Stimulated activated CD4-positive, alpha-beta T cell treated with anti-CD3 and anti-CD28 coated beads, Interleukin-12 subunit alpha, Interleukin-12 subunit beta, amount 100 ng/mL, for 48 hours (primary cell): ENCODE data around the gene CSPG4.
"Not testable (repeated sequence)": the region's sequence is repeated elsewhere in the genome, so short reads cannot be mapped to it uniquely, and the experiment has no call there.

Experiments
- DNase-seq, 3 donors: peaks; one replicate each; pipeline ENCODE4 v3.0.0-alpha.2; 2020; ENCODE audit warnings: low read depth in 2 of 3, low spot score in 1 of 3

The CSPG4 gene

GRCh38 chr15:75649848-75650247 is 62.8 kb downstream of the CSPG4 start:
- no peak for DNase-seq

GRCh38 chr15:75649045-75649761 is 63.4 kb downstream of the CSPG4 start:
- DNase-seq = no peak

GRCh38 chr15:75648156-75649000 is 64.3 kb downstream of the CSPG4 start:
- DNase-seq = no peak

- DNase-seq = peak in 2 of 3 donors; percentile 45 to 51
Measured at GRCh38 chr15:75647370-75648155, 65.1 kb downstream of the CSPG4 start, which contains the start of gene SNX33. TSS of gene SNX33 (plus strand) at chr15:75647912. CDS start at chr15:75649103, 1,191 bp downstream.

GRCh38 chr15:75646944-75647364 is 65.7 kb downstream of the CSPG4 start:
- no peak for DNase-seq

GRCh38 chr15:75646112-75646943 is 66.3 kb downstream of the CSPG4 start:
- no peak for DNase-seq

- no peak for DNase-seq
Measured at GRCh38 chr15:75644376-75644775, 68.3 kb downstream of the CSPG4 start.

- DNase-seq = no peak
Measured at GRCh38 chr15:75641603-75642002, 71.0 kb downstream of the CSPG4 start.

- DNase-seq = no peak
Measured at GRCh38 chr15:75641179-75641503, 71.5 kb downstream of the CSPG4 start.

- DNase-seq = peak in 2 of 3 donors; percentile 25 to 43
Measured at GRCh38 chr15:75640483-75641178, 72.0 kb downstream of the CSPG4 start.

GRCh38 chr15:75639709-75640482 is 72.8 kb downstream of the CSPG4 start, which contains the start of gene IMP3:
TSS of gene IMP3 (minus strand) at chr15:75640224. CDS start at chr15:75640168, 56 bp downstream.
- DNase-seq = peak; percentile 90 to 93 (median 91)

- DNase-seq = no peak
Measured at GRCh38 chr15:75639191-75639708, 73.4 kb downstream of the CSPG4 start.

GRCh38 chr15:75637245-75638009 is 75.2 kb downstream of the CSPG4 start:
- DNase-seq = no peak

- no peak for DNase-seq
Measured at GRCh38 chr15:75636026-75636425, 76.6 kb downstream of the CSPG4 start.

- not testable (repeated sequence) for DNase-seq
Measured at GRCh38 chr15:75633922-75634321, 78.7 kb downstream of the CSPG4 start.

- no peak for DNase-seq
Measured at GRCh38 chr15:75631935-75632334, 80.7 kb downstream of the CSPG4 start.

- peak; percentile 90 to 93 (median 90) for DNase-seq
Measured at GRCh38 chr15:75625542-75626347, 86.9 kb downstream of the CSPG4 start, which contains the start of gene SNUPN. TSS of gene SNUPN (minus strand) at chr15:75625725. CDS start at chr15:75621051, 4,674 bp downstream.
